SJCRH30 (cell line): Measurements from ENCODE around the gene TMEM201. TPM values are rescaled to one million over a fixed set of nuclear protein-coding genes. Genes with fewer than 3 reads are reported as not detected.

ENCODE experiments used
- DNase-seq, 2 experiments: peaks; one replicate each; pipeline ENCODE4 v3.0.0-alpha.2; 2015 to 2020
- H3K27ac ChIP-seq: fragments of 250-450 bp; sonication (Bioruptor Pico); 2 replicates; pipeline ENCODE4 v1.5.1; 2020; ENCODE audit warnings: mild to moderate bottlenecking, moderate library complexity
- H3K27me3 ChIP-seq: fragments of 250-450 bp; sonication (Bioruptor Pico); 2 replicates; pipeline ENCODE4 v1.5.1; 2020; ENCODE audit warnings: mild to moderate bottlenecking, moderate library complexity
- H3K36me3 ChIP-seq: fragments of 250-450 bp; sonication (Bioruptor Pico); 2 replicates; pipeline ENCODE4 v1.5.1; 2020; ENCODE audit warnings: mild to moderate bottlenecking, moderate library complexity
- H3K4me1 ChIP-seq: fragments of 250-450 bp; sonication (Bioruptor Pico); 2 replicates; pipeline ENCODE4 v1.5.1; 2020; ENCODE audit warnings: mild to moderate bottlenecking, moderate library complexity
- H3K4me3 ChIP-seq: fragments of 250-450 bp; sonication (Bioruptor Pico); 2 replicates; pipeline ENCODE4 v1.5.1; 2020; ENCODE audit warnings: mild to moderate bottlenecking, moderate library complexity
- H3K9me3 ChIP-seq: fragments of 250-450 bp; sonication (Bioruptor Pico); replicated peaks from 2 replicates; pipeline ENCODE4 v1.5.1; 2020; ENCODE audit warnings: mild to moderate bottlenecking, moderate library complexity
- total RNA-seq: library from RNA; depleted of rRNA; stranded (reverse); fragments of >200 nt; shearing (Covaris generic); gene quantifications from 2 replicates; pipeline ENCODE4 v1.2.3, GENCODE V29; 2014

The TMEM201 gene
- total RNA-seq, 1 experiment from 2014 or later: 43.1 TPM

DNA sequence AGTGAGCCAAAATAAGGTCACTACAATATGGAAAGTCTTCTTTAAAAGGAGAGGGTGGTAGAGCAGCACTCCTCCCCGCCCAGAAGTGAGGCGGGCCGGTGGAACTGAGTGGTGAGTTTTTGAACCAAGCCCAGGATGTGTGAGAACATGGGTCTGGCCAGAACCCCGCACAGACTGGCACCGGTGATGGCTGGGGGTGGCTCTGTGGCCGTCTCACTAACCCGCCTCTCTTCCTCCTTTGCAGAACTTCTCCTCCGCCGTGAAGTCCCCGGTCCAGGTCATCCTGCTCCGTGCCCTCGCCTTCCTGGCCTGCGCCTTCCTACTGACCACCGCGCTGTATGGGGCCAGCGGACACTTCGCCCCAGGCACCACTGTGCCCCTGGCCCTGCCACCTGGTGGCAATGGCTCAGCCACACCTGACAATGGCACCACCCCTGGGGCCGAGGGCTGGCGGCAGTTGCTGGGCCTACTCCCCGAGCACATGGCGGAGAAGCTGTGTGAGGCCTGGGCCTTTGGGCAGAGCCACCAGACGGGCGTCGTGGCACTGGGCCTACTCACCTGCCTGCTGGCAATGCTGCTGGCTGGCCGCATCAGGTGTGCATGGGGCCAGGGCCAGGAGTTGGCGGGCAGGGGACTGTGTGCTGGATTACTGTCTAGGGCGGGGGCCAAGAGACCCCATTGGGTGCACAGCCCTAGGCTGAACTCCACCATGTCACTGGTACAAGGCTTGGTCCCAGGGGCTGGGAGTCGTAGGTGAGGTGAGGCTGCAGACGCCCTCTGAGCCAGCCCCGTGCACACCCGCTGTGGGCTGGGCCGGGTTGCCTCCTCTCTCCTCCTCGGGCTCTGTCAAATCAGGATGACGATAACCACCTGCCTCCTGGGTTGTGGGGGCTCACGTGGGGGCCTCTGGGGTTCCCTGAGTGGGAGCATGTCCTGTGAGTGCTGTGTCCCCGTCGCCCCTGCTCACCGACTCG lies 12.4 kb downstream of the TMEM201 start:
- Histone ChIP-seq H3K4me1 (no peaks in the 10 kb centered on the region; the same call in 1 of the 2 replicates), H3K9me3 (no peaks in the 10 kb centered on the region), H3K4me3 (no peak overlapping the region), H3K27ac (no peak overlapping the region), H3K27me3 (no peaks in the 10 kb centered on the region), H3K36me3 (peaks cover 80% of the 10 kb centered on the region)
- DNase-seq: no peak

DNA sequence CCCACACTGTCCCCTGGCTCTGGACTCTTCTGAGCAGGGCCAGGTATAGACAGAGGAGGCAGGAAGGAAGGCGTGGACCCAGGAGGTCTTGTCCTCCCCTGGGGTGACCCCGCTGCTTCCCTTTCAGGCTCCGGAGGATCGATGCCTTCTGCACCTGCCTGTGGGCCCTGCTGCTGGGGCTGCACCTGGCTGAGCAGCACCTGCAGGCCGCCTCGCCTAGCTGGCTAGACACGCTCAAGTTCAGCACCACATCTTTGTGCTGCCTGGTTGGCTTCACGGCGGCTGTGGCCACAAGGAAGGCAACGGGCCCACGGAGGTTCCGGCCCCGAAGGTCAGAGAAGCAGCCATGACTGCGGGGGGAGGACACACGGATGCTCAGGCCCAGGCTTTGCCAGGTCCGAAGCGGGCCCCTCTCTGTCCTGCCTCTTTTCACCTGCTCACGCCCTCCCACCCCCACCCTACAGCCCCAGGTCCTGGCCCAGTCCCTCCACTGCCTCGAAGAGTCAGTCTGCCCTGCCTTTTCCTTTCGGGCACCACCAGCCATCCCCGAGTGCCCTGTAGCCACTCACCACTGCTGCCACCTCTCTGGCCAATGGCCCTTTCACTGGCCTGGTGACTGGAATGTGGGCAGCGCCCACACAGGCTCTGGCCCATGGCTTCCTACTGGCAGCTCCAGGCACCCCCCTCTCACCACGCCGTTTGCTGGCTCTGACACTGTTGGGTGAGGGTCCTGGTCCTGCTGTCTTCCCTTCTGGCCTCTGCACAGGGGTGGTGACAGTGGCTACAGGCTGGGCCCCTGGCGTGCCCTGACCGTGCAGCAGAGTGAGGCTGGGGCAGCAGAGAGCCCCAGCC lies 13.5 kb downstream of the TMEM201 start:
- DNase-seq: no peak
- Histone ChIP-seq H3K27ac (no peak overlapping the region), H3K27me3 (no peaks in the 10 kb centered on the region), H3K36me3 (peaks cover 76% of the 10 kb centered on the region), H3K4me1 (no peaks in the 10 kb centered on the region), H3K4me3 (no peak overlapping the region), H3K9me3 (no peaks in the 10 kb centered on the region)

DNA sequence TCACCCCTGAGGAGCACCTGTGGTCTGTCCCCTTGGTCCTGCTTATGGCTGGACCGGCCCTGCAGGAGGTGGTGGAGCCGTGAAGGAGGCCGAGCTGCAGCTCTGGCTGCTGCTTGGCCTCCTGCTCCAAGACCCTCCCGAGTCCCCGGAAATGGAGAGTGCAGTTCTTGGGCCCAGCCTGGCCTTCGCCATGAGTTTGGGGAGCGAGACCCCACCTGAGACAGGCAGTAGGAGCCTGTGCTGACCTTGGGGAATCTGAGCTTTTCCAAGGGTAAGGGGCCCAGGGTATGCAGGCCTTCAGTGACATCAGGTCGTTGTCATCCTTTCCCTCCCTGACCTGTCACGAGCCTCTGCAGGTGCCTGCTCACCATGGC lies 14.1 kb downstream of the TMEM201 start:
- Histone ChIP-seq H3K27ac (no peak overlapping the region), H3K4me1 (no peaks in the 10 kb centered on the region), H3K36me3 (peaks cover 73% of the 10 kb centered on the region), H3K27me3 (no peaks in the 10 kb centered on the region), H3K9me3 (no peaks in the 10 kb centered on the region), H3K4me3 (no peak overlapping the region)
- DNase-seq: no peak

- Histone ChIP-seq H3K4me1 (no peaks in the 10 kb centered on the region), H3K27ac (no peak overlapping the region), H3K4me3 (no peak overlapping the region), H3K27me3 (no peaks in the 10 kb centered on the region), H3K9me3 (no peaks in the 10 kb centered on the region), H3K36me3 (peaks cover 73% of the 10 kb centered on the region)
- no peak for DNase-seq
Measured at GRCh38 chr1:9603307-9603706, 14.6 kb downstream of the TMEM201 start.

DNA sequence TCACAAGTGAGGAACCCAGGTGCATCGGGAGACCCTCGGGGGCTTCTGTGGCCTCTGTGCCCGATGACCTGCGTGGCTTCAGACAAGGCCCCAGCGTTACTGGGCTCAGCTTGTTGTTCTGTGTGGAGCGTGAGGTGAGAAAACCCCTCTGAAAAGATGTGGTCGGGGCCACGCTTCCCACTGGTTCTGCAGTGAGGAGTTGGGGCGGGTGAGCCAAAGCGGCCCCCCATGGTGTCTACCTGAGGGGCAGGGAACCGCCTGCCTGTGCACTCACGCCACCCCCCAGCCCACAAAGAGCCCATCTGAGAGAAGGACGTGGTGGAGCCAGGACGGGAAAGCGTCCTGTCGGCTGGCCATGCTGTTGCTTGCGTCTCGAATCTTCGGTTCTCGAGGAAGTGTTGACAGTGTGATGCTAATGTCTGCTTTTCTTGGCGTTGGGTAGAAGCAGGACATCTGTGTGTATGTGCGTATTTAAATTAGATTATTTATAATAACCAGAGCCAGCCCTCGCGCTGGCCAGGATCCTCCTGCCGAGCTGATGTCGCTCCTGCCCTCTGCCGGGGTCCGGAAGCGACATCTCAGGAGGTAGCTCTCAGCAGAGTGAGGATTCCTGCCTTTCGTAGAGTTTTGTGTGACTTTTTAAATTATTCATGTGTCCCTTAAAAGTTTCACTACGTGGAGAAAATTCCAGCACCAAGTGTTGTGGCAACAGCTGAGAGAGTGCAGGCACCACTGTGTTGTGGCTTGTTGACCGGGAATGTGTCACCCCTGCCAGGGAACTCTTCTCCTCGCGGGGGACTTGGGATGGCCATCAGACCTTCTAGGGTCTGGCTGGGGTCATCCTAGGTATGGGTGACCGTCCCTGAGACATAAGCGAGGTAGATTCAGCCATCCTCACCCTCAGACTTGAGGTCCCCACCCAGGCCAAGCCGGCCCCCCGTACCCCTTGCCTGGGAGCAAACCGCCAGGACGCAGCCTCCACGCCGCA lies 15.3 kb downstream of the TMEM201 start:
- H3K27me3 ChIP-seq: no peaks in the 10 kb centered on the region
- no peak for DNase-seq
- no peak overlapping the region for H3K4me3 ChIP-seq
- no peaks in the 10 kb centered on the region for H3K9me3 ChIP-seq
- no peak overlapping the region for H3K27ac ChIP-seq
- peaks cover 69% of the 10 kb centered on the region for H3K36me3 ChIP-seq
- no peaks in the 10 kb centered on the region for H3K4me1 ChIP-seq

DNA sequence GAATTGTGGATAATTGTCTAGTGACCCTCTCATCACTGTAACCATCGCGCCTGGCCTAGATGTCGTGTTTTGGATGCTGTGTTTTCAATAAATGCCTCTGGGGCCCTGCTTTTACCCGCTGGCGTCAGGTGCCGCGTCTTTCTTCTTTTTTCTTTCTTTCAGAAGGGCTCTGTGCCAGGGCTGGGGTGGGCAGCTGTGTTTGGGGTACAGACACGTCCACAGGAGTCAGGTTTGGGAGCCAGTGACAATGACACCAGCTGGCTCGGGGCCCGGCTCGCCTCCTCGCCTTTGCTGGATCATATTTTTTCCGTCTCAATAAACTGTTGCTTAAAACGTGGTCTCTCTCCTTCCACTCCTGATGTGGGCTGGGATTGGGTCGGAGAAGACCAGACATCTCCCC lies 16.1 kb downstream of the TMEM201 start:
- Histone ChIP-seq H3K36me3 (peaks cover 69% of the 10 kb centered on the region), H3K4me1 (no peaks in the 10 kb centered on the region), H3K4me3 (no peak overlapping the region), H3K9me3 (no peaks in the 10 kb centered on the region), H3K27ac (no peak overlapping the region), H3K27me3 (no peaks in the 10 kb centered on the region)
- no peak for DNase-seq

GRCh38 chr1:9605946-9606455 lies 17.3 kb downstream of the TMEM201 start:
- Histone ChIP-seq H3K36me3 (peaks cover 69% of the 10 kb centered on the region), H3K4me3 (no peak overlapping the region), H3K27ac (no peak overlapping the region), H3K4me1 (no peaks in the 10 kb centered on the region), H3K27me3 (no peaks in the 10 kb centered on the region), H3K9me3 (no peaks in the 10 kb centered on the region)
- DNase-seq: no peak

GRCh38 chr1:9606458-9606857 lies 17.7 kb downstream of the TMEM201 start:
- Histone ChIP-seq H3K27ac (no peak overlapping the region), H3K27me3 (no peaks in the 10 kb centered on the region), H3K9me3 (no peaks in the 10 kb centered on the region), H3K36me3 (peaks cover 69% of the 10 kb centered on the region), H3K4me1 (no peaks in the 10 kb centered on the region), H3K4me3 (no peak overlapping the region)
- DNase-seq: no peak

DNA sequence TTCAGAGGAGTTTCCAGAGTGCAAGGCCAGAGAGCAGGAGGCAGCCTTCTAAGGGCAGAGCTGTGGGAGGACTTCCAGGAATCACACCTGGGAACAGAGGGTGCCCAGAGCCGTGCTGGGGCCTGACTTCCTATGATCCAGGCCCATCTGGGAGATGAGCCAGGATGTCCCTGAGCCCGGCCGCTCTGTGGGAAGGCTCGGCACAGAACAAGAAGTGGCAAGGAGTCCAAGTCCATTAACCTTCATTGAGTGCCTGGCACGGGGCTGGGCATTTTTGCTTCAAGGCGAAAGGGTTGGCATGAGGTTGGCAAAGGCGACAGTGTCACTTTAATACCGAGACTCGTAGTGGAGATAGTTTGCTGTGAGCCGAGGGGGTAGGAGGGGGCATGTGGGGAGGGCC lies 18.2 kb downstream of the TMEM201 start:
- peaks cover 69% of the 10 kb centered on the region for H3K36me3 ChIP-seq
- H3K27me3 ChIP-seq: no peaks in the 10 kb centered on the region
- 0 out of 2 replicates have a peak, but pooled peaks cover under 1% of the 10 kb centered on the region for H3K4me1 ChIP-seq
- H3K27ac ChIP-seq: no peak overlapping the region
- H3K4me3 ChIP-seq: no peak overlapping the region
- H3K9me3 ChIP-seq: no peaks in the 10 kb centered on the region
- DNase-seq: no peak

- Histone ChIP-seq H3K4me3 (no peak overlapping the region), H3K4me1 (0 out of 2 replicates have a peak, but pooled peaks cover 3% of the 10 kb centered on the region), H3K27me3 (no peaks in the 10 kb centered on the region), H3K27ac (no peak overlapping the region), H3K9me3 (no peaks in the 10 kb centered on the region), H3K36me3 (peaks cover 69% of the 10 kb centered on the region)
- DNase-seq: no peak
Measured at GRCh38 chr1:9607352-9607751, 18.6 kb downstream of the TMEM201 start.

- 0 out of 2 replicates have a peak, but pooled peaks cover 3% of the 10 kb centered on the region for H3K4me1 ChIP-seq
- H3K27ac ChIP-seq: no peak overlapping the region
- no peaks in the 10 kb centered on the region for H3K9me3 ChIP-seq
- peaks cover 66% of the 10 kb centered on the region for H3K36me3 ChIP-seq
- H3K4me3 ChIP-seq: no peak overlapping the region
- no peak for DNase-seq
- H3K27me3 ChIP-seq: no peaks in the 10 kb centered on the region
Measured at GRCh38 chr1:9609998-9610397, 21.3 kb downstream of the TMEM201 start.

DNA sequence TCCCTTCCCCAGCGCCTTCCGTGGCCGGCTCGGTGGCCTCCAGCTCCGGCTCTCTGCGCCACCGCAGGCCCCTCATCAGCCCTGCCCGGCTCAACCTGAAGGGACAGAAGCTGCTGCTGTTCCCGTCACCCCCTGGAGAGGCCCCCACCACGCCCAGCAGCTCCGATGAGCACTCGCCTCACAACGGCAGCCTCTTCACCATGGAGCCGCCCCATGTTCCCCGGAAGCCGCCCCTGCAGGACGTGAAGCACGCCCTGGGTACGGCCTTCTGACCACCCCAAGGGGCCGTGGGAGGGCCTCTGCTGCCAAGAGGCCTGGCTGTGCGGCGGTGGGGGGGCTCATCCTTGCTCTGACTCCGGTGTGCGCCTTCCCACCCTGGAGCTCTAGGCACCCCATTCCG lies 21.8 kb downstream of the TMEM201 start:
- Histone ChIP-seq H3K27me3 (no peaks in the 10 kb centered on the region), H3K4me3 (no peak overlapping the region), H3K27ac (no peak overlapping the region), H3K4me1 (0 out of 2 replicates have a peak, but pooled peaks cover 3% of the 10 kb centered on the region), H3K36me3 (peaks cover 65% of the 10 kb centered on the region), H3K9me3 (no peaks in the 10 kb centered on the region)
- DNase-seq: no peak

DNA sequence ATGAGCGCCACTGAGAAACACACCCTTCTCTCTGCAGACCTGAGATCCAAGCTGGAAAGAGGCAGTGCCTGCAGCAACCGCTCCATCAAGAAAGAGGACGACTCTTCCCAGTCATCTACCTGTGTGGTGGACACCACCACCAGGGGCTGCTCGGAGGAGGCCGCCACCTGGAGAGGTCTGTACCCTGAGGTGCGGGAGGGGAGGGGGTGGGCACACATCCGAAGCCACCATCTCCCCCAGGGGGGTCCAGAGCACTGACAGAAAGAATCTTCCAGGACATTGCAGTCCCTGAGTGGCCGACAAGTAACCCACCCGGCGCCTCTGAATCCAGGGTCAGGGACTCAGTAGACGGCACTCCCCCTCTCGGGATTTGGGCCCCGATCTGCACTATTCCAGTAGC lies 23.0 kb downstream of the TMEM201 start:
- Histone ChIP-seq H3K36me3 (peaks cover 60% of the 10 kb centered on the region), H3K9me3 (no peaks in the 10 kb centered on the region), H3K4me3 (no peak overlapping the region), H3K27me3 (no peaks in the 10 kb centered on the region), H3K4me1 (0 out of 2 replicates have a peak, but pooled peaks cover 3% of the 10 kb centered on the region), H3K27ac (no peak overlapping the region)
- DNase-seq: no peak
